ENCODE data around the gene TNFAIP3.
"Not testable (repeated sequence)": the region's sequence is repeated elsewhere in the genome, so short reads cannot be mapped to it uniquely, and the experiment has no call there.

The TNFAIP3 gene

GRCh38 chr6:137882225-137882961, 15.3 kb downstream of the TNFAIP3 start:
- no peak overlapping the region for H3K4me3 ChIP-seq (ENCODE audit: low read length)
- no peaks in the 10 kb centered on the region for H3K9me3 ChIP-seq (ENCODE audit: insufficient read depth, low read length)
- H3K9ac ChIP-seq (ENCODE audit: low read length) = no peak overlapping the region
- peaks cover 61% of the 10 kb centered on the region for H3K36me3 ChIP-seq (replicated peaks; ENCODE audit: low read depth, low read length)
- H3K4me2 ChIP-seq (ENCODE audit: low read length) = no peak overlapping the region
- TF ChIP-seq CTCF (IDR thresholded peaks at IDR 0.05; ENCODE audit: low read depth, low read length) (no peak), EZH2phosphoT487 (IDR thresholded peaks at IDR 0.05; ENCODE audit: low read depth) (no peak)
- H3K27ac ChIP-seq (ENCODE audit: low read length) = peak overlapping the region; percentile 14; the same call in 1 of the 2 replicates
- peaks cover 10% of the 10 kb centered on the region; the same call in 1 of the 2 replicates for H3K4me1 ChIP-seq (ENCODE audit: low read length)
- no peak overlapping the region for H2AFZ ChIP-seq (ENCODE audit: low read depth, low read length)
- H3K27me3 ChIP-seq (ENCODE audit: low read depth, low read length) = no peaks in the 10 kb centered on the region
- peaks cover 65% of the 10 kb centered on the region for H4K20me1 ChIP-seq (ENCODE audit: insufficient read depth, low read length)
- peaks cover 45% of the 10 kb centered on the region for H3K79me2 ChIP-seq (ENCODE audit: low read length)

- Histone ChIP-seq H3K9ac (ENCODE audit: low read length) (no peak overlapping the region), H3K4me2 (ENCODE audit: low read length) (no peak overlapping the region), H3K4me1 (ENCODE audit: low read length) (no peaks in the 10 kb centered on the region), H3K27ac (ENCODE audit: low read length) (peak overlapping the region; percentile 29), H4K20me1 (ENCODE audit: insufficient read depth, low read length) (peaks cover 53% of the 10 kb centered on the region), H3K27me3 (ENCODE audit: low read depth, low read length) (no peaks in the 10 kb centered on the region), H2AFZ (ENCODE audit: low read depth, low read length) (no peak overlapping the region), H3K4me3 (ENCODE audit: low read length) (no peak overlapping the region), H3K36me3 (replicated peaks; ENCODE audit: low read depth, low read length) (peaks cover 49% of the 10 kb centered on the region), H3K9me3 (ENCODE audit: insufficient read depth, low read length) (no peaks in the 10 kb centered on the region), H3K79me2 (ENCODE audit: low read length) (peaks cover 33% of the 10 kb centered on the region)
- TF ChIP-seq EZH2phosphoT487 (IDR thresholded peaks at IDR 0.05; ENCODE audit: low read depth) (no peak), CTCF (IDR thresholded peaks at IDR 0.05; ENCODE audit: low read depth, low read length) (no peak)
Measured at GRCh38 chr6:137883400-137884148, 16.5 kb downstream of the TNFAIP3 start.

GRCh38 chr6:137884149-137884909, 17.3 kb downstream of the TNFAIP3 start:
- Histone ChIP-seq H3K4me2 (ENCODE audit: low read length) (no peak overlapping the region), H4K20me1 (ENCODE audit: insufficient read depth, low read length) (peaks cover 46% of the 10 kb centered on the region), H3K9me3 (ENCODE audit: insufficient read depth, low read length) (no peaks in the 10 kb centered on the region), H3K79me2 (ENCODE audit: low read length) (peaks cover 25% of the 10 kb centered on the region), H3K27me3 (ENCODE audit: low read depth, low read length) (no peaks in the 10 kb centered on the region), H3K4me3 (ENCODE audit: low read length) (no peak overlapping the region), H3K9ac (ENCODE audit: low read length) (no peak overlapping the region), H2AFZ (ENCODE audit: low read depth, low read length) (no peak overlapping the region), H3K36me3 (replicated peaks; ENCODE audit: low read depth, low read length) (peaks cover 42% of the 10 kb centered on the region), H3K4me1 (ENCODE audit: low read length) (no peaks in the 10 kb centered on the region), H3K27ac (ENCODE audit: low read length) (peak overlapping the region; percentile 8; the same call in 1 of the 2 replicates)
- TF ChIP-seq EZH2phosphoT487 (IDR thresholded peaks at IDR 0.05; ENCODE audit: low read depth) (no peak), CTCF (IDR thresholded peaks at IDR 0.05; ENCODE audit: low read depth, low read length) (no peak)

GRCh38 chr6:137884910-137885229, 17.8 kb downstream of the TNFAIP3 start:
- not testable (repeated sequence) for H3K4me2 ChIP-seq (ENCODE audit: low read length); H3K9ac ChIP-seq (ENCODE audit: low read length); H3K27ac ChIP-seq (ENCODE audit: low read length)

GRCh38 chr6:137886226-137886625, 19.2 kb downstream of the TNFAIP3 start:
- H3K9ac ChIP-seq (ENCODE audit: low read length); H3K79me2 ChIP-seq (ENCODE audit: low read length); H2AFZ ChIP-seq (ENCODE audit: low read depth, low read length); H3K9me3 ChIP-seq (ENCODE audit: insufficient read depth, low read length); H3K4me1 ChIP-seq (ENCODE audit: low read length); H3K4me2 ChIP-seq (ENCODE audit: low read length); H3K4me3 ChIP-seq (ENCODE audit: low read length); H3K27me3 ChIP-seq (ENCODE audit: low read depth, low read length); H3K27ac ChIP-seq (ENCODE audit: low read length): not testable (repeated sequence)
- H3K36me3 ChIP-seq (replicated peaks; ENCODE audit: low read depth, low read length) = peaks cover 23% of the 10 kb centered on the region
- peaks cover 27% of the 10 kb centered on the region for H4K20me1 ChIP-seq (ENCODE audit: insufficient read depth, low read length)

More at GRCh38 chr6:137884910-137885229, 17.8 kb downstream of the TNFAIP3 start:
- not testable (repeated sequence) for H3K27me3 ChIP-seq (ENCODE audit: low read depth, low read length); H3K9me3 ChIP-seq (ENCODE audit: insufficient read depth, low read length); H2AFZ ChIP-seq (ENCODE audit: low read depth, low read length); H3K4me3 ChIP-seq (ENCODE audit: low read length); H3K4me1 ChIP-seq (ENCODE audit: low read length)
- H4K20me1 ChIP-seq (ENCODE audit: insufficient read depth, low read length) = peaks cover 40% of the 10 kb centered on the region
- peaks cover 36% of the 10 kb centered on the region for H3K36me3 ChIP-seq (replicated peaks; ENCODE audit: low read depth, low read length)
- H3K79me2 ChIP-seq (ENCODE audit: low read length) = peaks cover 20% of the 10 kb centered on the region
